Stimulated activated CD4-positive, alpha-beta T cell treated with anti-CD3 and anti-CD28 coated beads, Interleukin-1b, Interleukin-23, amount 100 ng/mL, for 24 hours (primary cell): ENCODE results near the gene STK40.

Experiments used
- DNase-seq, 4 experiments: peaks; one replicate each; pipeline ENCODE4 v3.0.0-alpha.2; 2020; ENCODE audit warnings: low read depth in 4 of 4, low spot score in 1 of 4

Gene STK40, protein sequence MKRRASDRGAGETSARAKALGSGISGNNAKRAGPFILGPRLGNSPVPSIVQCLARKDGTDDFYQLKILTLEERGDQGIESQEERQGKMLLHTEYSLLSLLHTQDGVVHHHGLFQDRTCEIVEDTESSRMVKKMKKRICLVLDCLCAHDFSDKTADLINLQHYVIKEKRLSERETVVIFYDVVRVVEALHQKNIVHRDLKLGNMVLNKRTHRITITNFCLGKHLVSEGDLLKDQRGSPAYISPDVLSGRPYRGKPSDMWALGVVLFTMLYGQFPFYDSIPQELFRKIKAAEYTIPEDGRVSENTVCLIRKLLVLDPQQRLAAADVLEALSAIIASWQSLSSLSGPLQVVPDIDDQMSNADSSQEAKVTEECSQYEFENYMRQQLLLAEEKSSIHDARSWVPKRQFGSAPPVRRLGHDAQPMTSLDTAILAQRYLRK

GRCh38 chr1:36385410-36386264 is at the start of gene STK40:
Gene STK40 (minus strand): TSS chr1:36385924. CDS start chr1:36361332, 24,592 bp downstream.
- peak; percentile 95 to 99 (median 96) for DNase-seq

GRCh38 chr1:36433102-36433501 is 47.4 kb upstream of the STK40 start:
- no peak for DNase-seq

GRCh38 chr1:36432616-36433015 is 46.9 kb upstream of the STK40 start:
- no peak for DNase-seq

GRCh38 chr1:36425791-36426190 is 40.1 kb upstream of the STK40 start:
- DNase-seq: no peak

GRCh38 chr1:36421649-36422048 is 35.9 kb upstream of the STK40 start:
- DNase-seq: no peak

GRCh38 chr1:36420836-36421317 is 35.2 kb upstream of the STK40 start:
- DNase-seq: peak; percentile 72 to 96 (median 88)

GRCh38 chr1:36420409-36420808 is 34.7 kb upstream of the STK40 start:
- no peak for DNase-seq

GRCh38 chr1:36419569-36419968 is 33.8 kb upstream of the STK40 start:
- DNase-seq: no peak

GRCh38 chr1:36419140-36419539 is 33.4 kb upstream of the STK40 start:
- DNase-seq: no peak

- DNase-seq: no peak
Observed at GRCh38 chr1:36417931-36418330, 32.2 kb upstream of the STK40 start.

GRCh38 chr1:36415661-36416326 is 30.1 kb upstream of the STK40 start:
- no peak for DNase-seq

DNA sequence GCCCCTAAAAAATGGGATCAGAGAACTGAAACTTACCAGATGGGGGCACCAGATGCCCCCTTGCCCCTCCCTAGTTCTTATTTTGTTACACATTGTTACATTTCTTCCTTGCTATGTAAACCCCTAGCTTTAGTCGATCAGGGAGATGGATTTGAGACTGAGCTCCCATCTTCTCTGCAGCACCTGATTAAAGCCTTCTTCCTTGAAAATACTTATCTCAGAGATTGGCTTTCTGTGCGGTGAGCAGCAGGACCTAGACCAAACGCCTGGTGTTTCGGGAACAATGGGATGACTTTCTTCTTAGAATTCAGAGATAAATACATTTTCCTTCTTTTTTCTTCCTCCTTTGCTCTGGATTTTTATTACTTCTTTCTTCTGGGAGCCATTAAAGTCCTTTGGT is 28.7 kb upstream of the STK40 start:
- no peak for DNase-seq

DNA sequence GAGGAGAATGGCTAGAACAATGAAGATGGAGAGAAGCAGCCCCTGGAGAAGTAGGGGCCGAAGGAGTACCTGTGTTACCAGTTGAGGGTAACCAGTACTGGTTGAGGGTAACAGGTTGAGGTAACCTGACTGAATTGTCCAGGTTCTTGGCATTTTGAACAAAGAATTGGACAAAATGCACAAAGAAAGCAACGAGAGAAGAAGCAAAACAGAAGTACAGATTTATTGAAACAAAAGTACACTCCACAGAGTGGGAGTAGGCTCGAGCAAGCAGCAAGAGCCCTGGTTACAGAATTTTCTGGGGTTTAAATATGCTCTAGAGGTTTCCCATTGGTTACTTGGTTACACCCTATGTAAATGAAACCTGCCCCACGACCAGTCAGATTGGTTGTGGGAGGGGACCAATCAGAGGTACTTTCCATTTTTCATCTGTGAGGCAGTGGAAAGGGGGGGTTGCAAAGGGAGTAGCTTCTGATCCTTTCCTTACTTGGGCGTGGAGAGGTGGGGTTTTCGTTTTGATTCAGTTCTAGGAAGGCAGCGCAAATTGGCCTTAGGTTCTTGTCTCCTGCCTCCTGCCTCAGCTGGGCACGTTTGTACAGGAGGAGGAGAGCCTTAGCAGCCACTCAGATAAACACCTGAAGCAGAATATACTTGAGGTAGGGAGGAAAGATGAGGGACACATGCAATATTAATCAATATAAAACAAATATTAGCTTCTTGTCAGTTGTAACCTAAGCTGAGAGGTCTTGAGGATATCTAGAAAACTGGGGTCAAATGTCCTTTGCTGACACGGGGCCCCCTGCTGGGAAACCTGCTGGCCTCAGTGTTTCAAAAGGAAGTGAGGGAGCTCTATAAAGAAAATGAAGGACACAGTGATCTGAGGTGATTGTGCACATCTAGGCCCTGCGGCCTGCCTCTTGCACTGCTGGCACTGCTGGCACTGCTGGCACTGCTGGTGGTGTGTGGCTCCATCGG is 26.2 kb upstream of the STK40 start:
- DNase-seq: peak in 2 of 4 experiments; percentile 19 to 40

- no peak for DNase-seq
Observed at GRCh38 chr1:36408479-36408878, 22.8 kb upstream of the STK40 start.

GRCh38 chr1:36406440-36406839 is 20.7 kb upstream of the STK40 start:
- no peak for DNase-seq

GRCh38 chr1:36402504-36402890 is 16.8 kb upstream of the STK40 start:
- no peak for DNase-seq

DNA sequence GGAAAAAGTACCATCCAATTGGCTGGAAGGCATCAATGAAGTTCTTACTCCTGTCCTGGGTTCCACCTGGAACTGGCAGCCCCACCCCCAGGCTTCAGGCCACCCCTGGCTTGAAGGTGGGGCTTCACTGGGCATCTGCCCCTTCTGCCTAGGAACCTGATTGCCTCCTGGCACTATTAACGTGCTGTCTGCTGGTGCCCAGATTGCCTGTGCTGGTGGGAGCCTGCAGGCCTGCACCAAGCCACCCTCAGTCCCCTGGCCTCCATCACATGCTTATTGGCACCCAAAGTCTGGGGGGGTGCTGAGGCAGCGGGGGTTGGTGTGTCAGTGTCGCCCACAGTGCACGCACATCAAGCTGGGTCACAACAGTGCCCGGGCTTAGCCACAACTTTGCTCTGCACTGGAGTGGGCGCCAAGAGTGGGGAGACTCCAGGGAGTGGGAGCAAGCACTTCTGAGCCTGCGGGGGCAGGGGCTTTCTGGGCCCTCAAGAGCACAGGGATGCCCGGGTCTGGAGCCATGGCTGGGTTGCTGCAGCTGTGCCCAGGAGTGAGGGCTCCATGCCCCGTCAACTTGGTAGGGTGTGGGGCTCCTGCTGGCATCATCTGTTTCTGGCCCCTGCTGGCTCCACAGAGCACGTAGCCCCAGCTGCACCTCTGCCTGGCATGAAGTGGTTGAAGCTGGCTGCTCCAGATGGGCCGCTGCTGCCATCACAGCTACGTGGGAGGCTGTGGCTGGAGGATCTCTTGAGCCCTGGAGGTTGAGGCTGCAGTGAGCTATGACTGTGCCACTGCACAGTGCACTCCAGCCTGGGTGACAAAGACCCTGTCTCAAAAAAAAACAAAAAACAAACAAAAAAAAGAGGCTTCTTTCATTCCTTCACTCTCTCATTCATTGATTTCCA is 16.1 kb upstream of the STK40 start:
- DNase-seq: no peak

GRCh38 chr1:36400825-36401601 is 15.3 kb upstream of the STK40 start:
- DNase-seq: peak in 2 of 4 experiments; percentile 21 to 45

- no peak for DNase-seq
Observed at GRCh38 chr1:36400514-36400824, 14.7 kb upstream of the STK40 start.
